GM23338 (cell line): ENCODE measurements around the gene EEF1AKMT4. TPM values are rescaled to one million over a fixed set of nuclear protein-coding genes. Genes with fewer than 3 reads are reported as not detected.

ENCODE experiments used
- ATAC-seq: fragments of 200-7000 bp; cut with Tn5 transposase; 3 replicates; pipeline ENCODE4 v1.9.1; 2020
- DNase-seq: peaks from one replicate; pipeline ENCODE4 v3.0.0-alpha.2; 2015; ENCODE audit warnings: low spot score
- H2AFZ ChIP-seq: fragments of 200-600 bp; sonication (generic); 2 replicates; pipeline ENCODE4 v1.8.0; 2016; ENCODE audit warnings: antibody characterized with exemption, mild to moderate bottlenecking, moderate library complexity
- H3F3A ChIP-seq: fragments of 200-600 bp; sonication (generic); replicated peaks from 2 replicates; pipeline ENCODE4 v1.8.0; 2017; ENCODE audit warnings: antibody characterized with exemption, mixed run types, low read depth
- H3K27ac ChIP-seq: fragments of 200-600 bp; sonication (generic); 2 replicates; pipeline ENCODE4 v1.6.1; 2016; ENCODE audit warnings: low read depth
- H3K27me3 ChIP-seq: fragments of 200-600 bp; sonication (generic); 2 replicates; pipeline ENCODE4 v1.8.0; 2016; ENCODE audit warnings: mild to moderate bottlenecking, mixed run types, moderate library complexity; ENCODE audit not compliant: insufficient read depth
- H3K36me3 ChIP-seq: fragments of 200-600 bp; sonication (generic); 2 replicates; pipeline ENCODE4 v1.8.0; 2016; ENCODE audit warnings: mild to moderate bottlenecking; ENCODE audit not compliant: insufficient read depth
- H3K4me1 ChIP-seq: fragments of 200-600 bp; sonication (generic); 2 replicates; pipeline ENCODE4 v1.8.0; 2016; ENCODE audit warnings: mild to moderate bottlenecking, moderate library complexity; ENCODE audit not compliant: insufficient read depth
- H3K4me2 ChIP-seq: fragments of 200-600 bp; sonication (generic); 2 replicates; pipeline ENCODE4 v1.7.1; 2017; ENCODE audit warnings: mixed run types
- H3K4me3 ChIP-seq: fragments of 200-600 bp; sonication (generic); 2 replicates; pipeline ENCODE4 v1.6.1; 2016; ENCODE audit warnings: mixed run types
- H3K79me2 ChIP-seq: fragments of 200-600 bp; sonication (generic); replicated peaks from 2 replicates; pipeline ENCODE4 v1.8.0; 2017; ENCODE audit warnings: mild to moderate bottlenecking; ENCODE audit not compliant: insufficient read depth
- H3K9me2 ChIP-seq: fragments of 200-600 bp; sonication (generic); 2 replicates; pipeline ENCODE4 v1.8.0; 2017; ENCODE audit not compliant: insufficient read depth
- H4K20me1 ChIP-seq: fragments of 200-600 bp; sonication (generic); replicated peaks from 2 replicates; pipeline ENCODE4 v1.8.0; 2017; ENCODE audit warnings: mild to moderate bottlenecking; ENCODE audit not compliant: insufficient read depth
- H3K27ac Mint-ChIP-seq: 2 replicates; pipeline ENCODE4 v1.8.0; 2020; ENCODE audit warnings: inconsistent platforms, mild to moderate bottlenecking, moderate library complexity, mixed read lengths
- H3K27me3 Mint-ChIP-seq: 3 replicates; pipeline ENCODE4 v1.8.0; 2022; ENCODE audit warnings: low read depth, mild to moderate bottlenecking, moderate library complexity, mixed read lengths, inconsistent platforms; ENCODE audit not compliant: insufficient read depth, poor library complexity
- H3K36me3 Mint-ChIP-seq: 3 replicates; pipeline ENCODE4 v1.8.0; 2021; ENCODE audit warnings: low read depth, mild to moderate bottlenecking, inconsistent platforms, moderate library complexity, mixed read lengths
- H3K4me1 Mint-ChIP-seq: 3 replicates; pipeline ENCODE4 v1.8.0; 2020; ENCODE audit warnings: mild to moderate bottlenecking, inconsistent platforms, mixed read lengths
- H3K4me3 Mint-ChIP-seq: 3 replicates; pipeline ENCODE4 v1.8.0; 2021; ENCODE audit warnings: moderate library complexity, mild to moderate bottlenecking, inconsistent platforms, mixed read lengths
- H3K9me3 Mint-ChIP-seq: 3 replicates; pipeline ENCODE4 v1.8.0; 2020; ENCODE audit warnings: moderate library complexity, mild to moderate bottlenecking, inconsistent platforms, mixed read lengths
- CTCF ChIP-seq, 2 experiments: fragments of 200-600 bp in 1 of 2; sonication (generic) in 1 of 2; conservative IDR thresholded peaks; 2 replicates each; pipeline versions ENCODE4 v1.5.1 to v1.6.1; 2016 to 2017; ENCODE audit warnings: antibody characterized with exemption in 2 of 2, low read depth in 2 of 2, mild to moderate bottlenecking in 2 of 2, moderate library complexity in 1 of 2
- EZH2 ChIP-seq: fragments of 200-600 bp; sonication (generic); IDR thresholded peaks from one replicate; pipeline ENCODE4 v1.8.0; 2017; ENCODE audit warnings: antibody characterized with exemption, mild to moderate bottlenecking, low read depth; ENCODE audit not compliant: unreplicated experiment
- EZH2phosphoT487 ChIP-seq: fragments of 200-600 bp; sonication (generic); IDR thresholded peaks from one replicate; pipeline ENCODE4 v1.8.1; 2018; ENCODE audit warnings: antibody characterized with exemption; ENCODE audit not compliant: unreplicated experiment
- JUNB ChIP-seq: IDR thresholded peaks from one replicate; pipeline ENCODE4 v1.6.1; 2016; ENCODE audit warnings: antibody characterized with exemption; ENCODE audit not compliant: unreplicated experiment
- NANOG ChIP-seq: IDR thresholded peaks from 2 replicates; pipeline ENCODE4 v1.6.1; 2016; ENCODE audit warnings: antibody characterized with exemption, borderline replicate concordance
- POLR2AphosphoS5 ChIP-seq: IDR thresholded peaks from 2 replicates; pipeline ENCODE4 v1.6.1; 2016; ENCODE audit warnings: antibody characterized with exemption, low read depth
- REST ChIP-seq: IDR thresholded peaks from one replicate; pipeline ENCODE4 v1.6.1; 2018; ENCODE audit warnings: antibody characterized with exemption; ENCODE audit not compliant: unreplicated experiment
- ZNF114 ChIP-seq: fragments of 250-450 bp; sonication (Bioruptor Pico); IDR thresholded peaks from 2 replicates; pipeline ENCODE4 v1.5.0; 2020; ENCODE audit warnings: mild to moderate bottlenecking, moderate library complexity
- ZNF462 ChIP-seq: fragments of 250-450 bp; sonication (Bioruptor Pico); IDR thresholded peaks from 2 replicates; pipeline ENCODE4 v1.5.0; 2020; ENCODE audit warnings: mild to moderate bottlenecking, moderate library complexity
- polyA plus RNA-seq: library from polyadenylated mRNA; unstranded; fragments of >200 nt; fragmentation: Nextera tagmentation; extraction: Ambion mirVana; gene quantifications from 2 replicates; pipeline ENCODE4 v1.2.1, GENCODE V29; 2016
- total RNA-seq: library from RNA; depleted of rRNA; stranded (reverse); fragments of >200 nt; shearing (Covaris generic); gene quantifications from 2 replicates; pipeline ENCODE4 v1.2.3, GENCODE V29; 2014

The EEF1AKMT4 gene
- total and polyA plus RNA-seq, 2 experiments from 2014 or later = 12.9 to 14.3 TPM

- H3K9me3 Mint-ChIP-seq = no peaks in the 10 kb centered on the region
- ATAC-seq = no peak
- no peaks in the 10 kb centered on the region for H3K4me1 Mint-ChIP-seq
These were observed 38.2 kb upstream of the EEF1AKMT4 start for GRCh38 chr3:184211297-184211696.

GRCh38 chr3:184211718-184212117, 37.8 kb upstream of the EEF1AKMT4 start:
- Histone ChIP-seq H3F3A (no peaks in the 10 kb centered on the region), H4K20me1 (0 out of 2 replicates have a peak, but pooled peaks cover 5% of the 10 kb centered on the region), H2AFZ (no peak overlapping the region), H3K36me3 (no peaks in the 10 kb centered on the region), H3K4me3 (no peak overlapping the region), H3K9me2 (no peaks in the 10 kb centered on the region), H3K27me3 (no peaks in the 10 kb centered on the region), H3K27ac (no peak overlapping the region), H3K4me2 (no peak overlapping the region), H3K79me2 (no peaks in the 10 kb centered on the region), H3K4me1 (no peaks in the 10 kb centered on the region)
- no peak overlapping the region for H3K4me3 Mint-ChIP-seq
- no peak for TF ChIP-seq NANOG
- no peak for TF ChIP-seq ZNF114 (CRISPR knock-in tag)
- no peak for TF ChIP-seq REST
- TF ChIP-seq EZH2phosphoT487 = no peak
- TF ChIP-seq ZNF462 (CRISPR knock-in tag) = no peak
- TF ChIP-seq JUNB = no peak
- TF ChIP-seq POLR2AphosphoS5 = no peak
- no peak for TF ChIP-seq CTCF (conservative IDR thresholded peaks at IDR 0.05; ENCODE audit: low read depth in 2 of 2)
- no peak overlapping the region for H3K27ac Mint-ChIP-seq
- ATAC-seq = no peak
- H3K27me3 Mint-ChIP-seq = peaks cover 6% of the 10 kb centered on the region
- no peaks in the 10 kb centered on the region for H3K4me1 Mint-ChIP-seq
- no peaks in the 10 kb centered on the region for H3K9me3 Mint-ChIP-seq
- no peaks in the 10 kb centered on the region for H3K36me3 Mint-ChIP-seq
- DNase-seq = no peak

More at GRCh38 chr3:184211297-184211696, 38.2 kb upstream of the EEF1AKMT4 start:
- H4K20me1 ChIP-seq = 0 out of 2 replicates have a peak, but pooled peaks cover 5% of the 10 kb centered on the region
- H3K27me3 ChIP-seq = no peaks in the 10 kb centered on the region
- no peaks in the 10 kb centered on the region for H3F3A ChIP-seq
- Mint-ChIP-seq H3K27ac (no peak overlapping the region), H3K27me3 (peaks cover 6% of the 10 kb centered on the region), H3K36me3 (no peaks in the 10 kb centered on the region), H3K4me3 (no peak overlapping the region)
- no peaks in the 10 kb centered on the region for H3K79me2 ChIP-seq
- H3K4me1 ChIP-seq = no peaks in the 10 kb centered on the region
- no peak overlapping the region for H3K4me3 ChIP-seq
- TF ChIP-seq EZH2 (no peak), POLR2AphosphoS5 (no peak), ZNF114 (CRISPR knock-in tag) (no peak), NANOG (no peak)
- H3K4me2 ChIP-seq = no peak overlapping the region
- H2AFZ ChIP-seq = no peak overlapping the region
- DNase-seq = no peak
- no peak overlapping the region for H3K27ac ChIP-seq
- no peaks in the 10 kb centered on the region for H3K9me2 ChIP-seq
- H3K36me3 ChIP-seq = no peaks in the 10 kb centered on the region
